ENCODE results near the gene ADH6.
A peak's percentile ranks its signal among the peaks of the same experiment; 100 is the strongest.
"Not testable (repeated sequence)": the region's sequence is repeated elsewhere in the genome, so short reads cannot be mapped to it uniquely, and the experiment has no call there.

The ADH6 gene

GRCh38 chr4:99219072-99219471 lies at the start of gene ADH6:
Gene ADH6 (minus strand): TSS chr4:99219246. CDS start chr4:99219152, 94 bp downstream.
- no peak for TF ChIP-seq CTCF (IDR thresholded peaks at IDR 0.05; ENCODE audit: unreplicated experiment in 3 of 3)
- H3K27ac Mint-ChIP-seq, result peak within 1 kb of the TSS; percentile 57 to 74 (median 58)
- H3K27me3 Mint-ChIP-seq (ENCODE audit: low read depth), result no peaks in the 10 kb centered on the region

GRCh38 chr4:99264927-99265326 lies 45.9 kb upstream of the ADH6 start:
- H3K27me3 Mint-ChIP-seq (ENCODE audit: low read depth), result no peaks in the 10 kb centered on the region
- H3K4me1 Mint-ChIP-seq, result no peaks in the 10 kb centered on the region
- TF ChIP-seq CTCF (IDR thresholded peaks at IDR 0.05; ENCODE audit: unreplicated experiment in 3 of 3), result no peak
- H3K27ac Mint-ChIP-seq, result no peak overlapping the region
- no peaks in the 10 kb centered on the region for H3K36me3 Mint-ChIP-seq (ENCODE audit: low read depth)
- peaks cover 20% of the 10 kb centered on the region for H3K9me3 Mint-ChIP-seq
- no peak overlapping the region for H3K4me3 Mint-ChIP-seq

More at GRCh38 chr4:99219072-99219471, at the start of gene ADH6:
- peaks cover 11% of the 10 kb centered on the region for H3K9me3 Mint-ChIP-seq
- H3K4me1 Mint-ChIP-seq, result peaks cover 7% of the 10 kb centered on the region
- peaks cover 9% of the 10 kb centered on the region for H3K36me3 Mint-ChIP-seq (ENCODE audit: low read depth)
- H3K4me3 Mint-ChIP-seq, result peak within 1 kb of the TSS; percentile 16 to 57 (median 56)

- H3K4me3 Mint-ChIP-seq, result no peak overlapping the region
- H3K27ac Mint-ChIP-seq, result no peak overlapping the region
- peaks cover 14% of the 10 kb centered on the region for H3K9me3 Mint-ChIP-seq
- no peaks in the 10 kb centered on the region for H3K27me3 Mint-ChIP-seq (ENCODE audit: low read depth)
- H3K36me3 Mint-ChIP-seq (ENCODE audit: low read depth), result no peaks in the 10 kb centered on the region
- no peak for TF ChIP-seq CTCF (IDR thresholded peaks at IDR 0.05; ENCODE audit: unreplicated experiment in 3 of 3)
- H3K4me1 Mint-ChIP-seq, result no peaks in the 10 kb centered on the region
Measured at GRCh38 chr4:99252746-99253145, 33.7 kb upstream of the ADH6 start.

- Mint-ChIP-seq H3K4me1 (no peaks in the 10 kb centered on the region), H3K36me3 (ENCODE audit: low read depth) (no peaks in the 10 kb centered on the region), H3K9me3 (peaks cover 37% of the 10 kb centered on the region), H3K4me3 (no peak overlapping the region), H3K27me3 (ENCODE audit: low read depth) (no peaks in the 10 kb centered on the region), H3K27ac (peak overlapping the region in 2 of 3 experiments; percentile 70 to 76)
- TF ChIP-seq CTCF (IDR thresholded peaks at IDR 0.05; ENCODE audit: unreplicated experiment in 3 of 3), result no peak
Measured at GRCh38 chr4:99248714-99249113, 29.7 kb upstream of the ADH6 start.

GRCh38 chr4:99235955-99236354 lies 16.9 kb upstream of the ADH6 start:
- Mint-ChIP-seq H3K27me3 (ENCODE audit: low read depth) (no peaks in the 10 kb centered on the region), H3K9me3 (peaks cover 20% of the 10 kb centered on the region), H3K36me3 (ENCODE audit: low read depth) (no peaks in the 10 kb centered on the region), H3K4me1 (no peaks in the 10 kb centered on the region), H3K4me3 (no peak overlapping the region), H3K27ac (no peak overlapping the region)
- TF ChIP-seq CTCF (IDR thresholded peaks at IDR 0.05; ENCODE audit: unreplicated experiment in 3 of 3), result no peak

GRCh38 chr4:99234331-99235010 lies 15.4 kb upstream of the ADH6 start:
- no peaks in the 10 kb centered on the region for H3K36me3 Mint-ChIP-seq (ENCODE audit: low read depth)
- no peaks in the 10 kb centered on the region for H3K27me3 Mint-ChIP-seq (ENCODE audit: low read depth)
- no peak for TF ChIP-seq CTCF (IDR thresholded peaks at IDR 0.05; ENCODE audit: unreplicated experiment in 3 of 3)
- no peaks in the 10 kb centered on the region for H3K4me1 Mint-ChIP-seq
- no peak overlapping the region for H3K27ac Mint-ChIP-seq
- H3K9me3 Mint-ChIP-seq, result peaks cover 26% of the 10 kb centered on the region
- no peak overlapping the region for H3K4me3 Mint-ChIP-seq

GRCh38 chr4:99233397-99233796 lies 14.4 kb upstream of the ADH6 start:
- not testable (repeated sequence) for H3K4me3 Mint-ChIP-seq; H3K4me1 Mint-ChIP-seq; H3K27me3 Mint-ChIP-seq (ENCODE audit: low read depth); H3K27ac Mint-ChIP-seq; H3K36me3 Mint-ChIP-seq (ENCODE audit: low read depth)
- H3K9me3 Mint-ChIP-seq, result peaks cover 30% of the 10 kb centered on the region

GRCh38 chr4:99228706-99229105 lies 9.7 kb upstream of the ADH6 start:
- not testable (repeated sequence) for H3K36me3 Mint-ChIP-seq (ENCODE audit: low read depth); H3K27me3 Mint-ChIP-seq (ENCODE audit: low read depth); H3K27ac Mint-ChIP-seq; H3K4me3 Mint-ChIP-seq; H3K4me1 Mint-ChIP-seq
- peaks cover 31% of the 10 kb centered on the region for H3K9me3 Mint-ChIP-seq

GRCh38 chr4:99227646-99228045 lies 8.6 kb upstream of the ADH6 start:
- peaks cover 34% of the 10 kb centered on the region for H3K9me3 Mint-ChIP-seq
- not testable (repeated sequence) for H3K36me3 Mint-ChIP-seq (ENCODE audit: low read depth); H3K27ac Mint-ChIP-seq; H3K4me3 Mint-ChIP-seq; H3K27me3 Mint-ChIP-seq (ENCODE audit: low read depth); H3K4me1 Mint-ChIP-seq
